Sigmoid colon (tissue), 7 donors: ENCODE results near the gene NR2C1. TPM values are rescaled to one million over a fixed set of nuclear protein-coding genes. Genes with fewer than 3 reads are reported as not detected.
"Not testable (repeated sequence)": the region's sequence is repeated elsewhere in the genome, so short reads cannot be mapped to it uniquely, and the experiment has no call there.

Source experiments
- DNase-seq: peaks from one replicate; pipeline ENCODE4 v3.0.0-alpha.2; 2019
- H3K27ac ChIP-seq, 4 donors: fragments of 200-600 bp; sonication (generic); one replicate each; pipeline ENCODE4 v1.5.1; 2016 to 2019; ENCODE audit warnings: mild to moderate bottlenecking in 1 of 4
- H3K27me3 ChIP-seq, 3 donors: fragments of 200-600 bp; sonication (generic); one replicate each; pipeline ENCODE4 v1.5.1; 2019; ENCODE audit warnings: mild to moderate bottlenecking in 1 of 3
- H3K36me3 ChIP-seq, 4 donors: fragments of 200-600 bp; sonication (generic); one replicate each; pipeline ENCODE4 v1.5.1; 2016 to 2019
- H3K4me1 ChIP-seq, 4 donors: fragments of 200-600 bp; sonication (generic); one replicate each; pipeline ENCODE4 v1.5.1; 2017 to 2019
- H3K4me3 ChIP-seq, 4 donors: fragments of 200-600 bp; sonication (generic); one replicate each; pipeline ENCODE4 v1.5.1; 2017 to 2019; ENCODE audit warnings: mild to moderate bottlenecking in 2 of 4, moderate library complexity in 1 of 4
- H3K9me3 ChIP-seq, 4 donors: fragments of 200-600 bp in 3 of 4; sonication (generic) in 3 of 4; one replicate each; pipeline versions ENCODE4 v1.5.1 to v1.6.1; 2013 to 2019
- EP300 ChIP-seq, 4 donors: sonication (generic); formaldehyde crosslinking; IDR thresholded peaks; one replicate each; pipeline ENCODE4 v1.6.1; 2017; ENCODE audit warnings: antibody characterized with exemption in 4 of 4
- POLR2A ChIP-seq, 2 donors: fragments of 450-650 bp; IDR thresholded peaks; one replicate each; pipeline ENCODE4 v1.6.1; 2016; ENCODE audit warnings: antibody characterized with exemption in 2 of 2, mild to moderate bottlenecking in 2 of 2, moderate library complexity in 2 of 2
- POLR2AphosphoS5 ChIP-seq, 4 donors: sonication (generic); formaldehyde crosslinking; IDR thresholded peaks; one replicate each; pipeline ENCODE4 v1.6.1; 2017; ENCODE audit warnings: antibody characterized with exemption in 4 of 4
- WGBS, 2 donors: extraction: QIAGEN DNeasy Blood & Tissue Kit; methylation state at CpG; one replicate each; pipeline ENCODE4 v1.1.7; 2013; 5-methylcytosine and 5-hydroxymethylcytosine counted together
- intact Hi-C: fragments of 100-400 bp; cut with DNase I; formaldehyde crosslinking; loops from one replicate; pipeline ENCODE4 v1.15.1; 2023
- polyA plus RNA-seq, 3 donors: library from polyadenylated mRNA; stranded (reverse); fragments of 200-250 nt; gene quantifications; one replicate each; pipeline ENCODE4 v1.2.3, GENCODE V29; 2013
- total RNA-seq, 4 donors: library from RNA; depleted of rRNA; stranded (reverse); fragments of >200 nt; gene quantifications; one replicate each; pipeline ENCODE4 v1.1.0, GENCODE V29; 2016
- TF ChIP-seq, protein P1 (sequence below), 4 experiments: fragments of 450-650 bp in 3 of 4; fragments of 200-600 bp in 1 of 4; IDR thresholded peaks; one replicate each; pipeline ENCODE4 v1.5.1; 2016 to 2019; ENCODE audit warnings: antibody characterized with exemption in 4 of 4, mild to moderate bottlenecking in 3 of 4, moderate library complexity in 2 of 4
- donor health status: healthy with polysubstance abuse.
- donor health status: Bipolar disorder and iron deficiency.
- donor health status: healthy.

Gene NR2C1
- total and polyA plus RNA-seq, 7 donors: 7.8 to 78.1 (median 28.8) TPM

DNA sequence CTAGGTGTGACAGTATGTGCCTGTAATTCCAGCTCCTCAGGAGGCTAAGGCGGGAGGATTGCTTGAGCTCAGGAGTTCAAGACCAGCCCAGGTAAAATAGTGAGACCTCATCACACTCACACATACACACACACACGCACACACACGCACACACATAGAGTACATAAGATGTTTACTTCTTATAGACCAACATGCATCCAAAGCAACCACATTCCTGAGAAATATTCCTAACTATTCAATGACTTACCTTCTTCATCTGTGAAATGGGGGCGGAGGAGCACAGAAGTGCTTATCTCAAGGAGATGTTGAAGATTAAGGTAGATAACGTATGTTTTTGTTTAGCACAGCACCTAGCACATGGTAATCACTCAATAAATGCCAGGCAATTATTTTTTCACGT lies 76.4 kb downstream of the NR2C1 start:
- Histone ChIP-seq H3K27me3 (no peaks in the 10 kb centered on the region), H3K9me3 (no peaks in the 10 kb centered on the region), H3K27ac (no peak overlapping the region), H3K4me1 (peaks cover 0 to 19% (median 3%) of the 10 kb centered on the region in 4 donors), H3K4me3 (no peak overlapping the region), H3K36me3 (peaks cover 0 to 34% (median 7%) of the 10 kb centered on the region in 4 donors)
- DNase-seq: no peak
- intact Hi-C loops: no loop called here
- WGBS, 2 donors: 92 to 96% methylated on average over 6 of the region's 6 CpGs
- TF ChIP-seq, protein P1, sequence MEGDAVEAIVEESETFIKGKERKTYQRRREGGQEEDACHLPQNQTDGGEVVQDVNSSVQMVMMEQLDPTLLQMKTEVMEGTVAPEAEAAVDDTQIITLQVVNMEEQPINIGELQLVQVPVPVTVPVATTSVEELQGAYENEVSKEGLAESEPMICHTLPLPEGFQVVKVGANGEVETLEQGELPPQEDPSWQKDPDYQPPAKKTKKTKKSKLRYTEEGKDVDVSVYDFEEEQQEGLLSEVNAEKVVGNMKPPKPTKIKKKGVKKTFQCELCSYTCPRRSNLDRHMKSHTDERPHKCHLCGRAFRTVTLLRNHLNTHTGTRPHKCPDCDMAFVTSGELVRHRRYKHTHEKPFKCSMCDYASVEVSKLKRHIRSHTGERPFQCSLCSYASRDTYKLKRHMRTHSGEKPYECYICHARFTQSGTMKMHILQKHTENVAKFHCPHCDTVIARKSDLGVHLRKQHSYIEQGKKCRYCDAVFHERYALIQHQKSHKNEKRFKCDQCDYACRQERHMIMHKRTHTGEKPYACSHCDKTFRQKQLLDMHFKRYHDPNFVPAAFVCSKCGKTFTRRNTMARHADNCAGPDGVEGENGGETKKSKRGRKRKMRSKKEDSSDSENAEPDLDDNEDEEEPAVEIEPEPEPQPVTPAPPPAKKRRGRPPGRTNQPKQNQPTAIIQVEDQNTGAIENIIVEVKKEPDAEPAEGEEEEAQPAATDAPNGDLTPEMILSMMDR (IDR thresholded peaks at IDR 0.05): no peak
- no peak for TF ChIP-seq POLR2AphosphoS5 (IDR thresholded peaks at IDR 0.05)
- TF ChIP-seq EP300 (IDR thresholded peaks at IDR 0.05): no peak
- no peak for TF ChIP-seq POLR2A (IDR thresholded peaks at IDR 0.05)

DNA sequence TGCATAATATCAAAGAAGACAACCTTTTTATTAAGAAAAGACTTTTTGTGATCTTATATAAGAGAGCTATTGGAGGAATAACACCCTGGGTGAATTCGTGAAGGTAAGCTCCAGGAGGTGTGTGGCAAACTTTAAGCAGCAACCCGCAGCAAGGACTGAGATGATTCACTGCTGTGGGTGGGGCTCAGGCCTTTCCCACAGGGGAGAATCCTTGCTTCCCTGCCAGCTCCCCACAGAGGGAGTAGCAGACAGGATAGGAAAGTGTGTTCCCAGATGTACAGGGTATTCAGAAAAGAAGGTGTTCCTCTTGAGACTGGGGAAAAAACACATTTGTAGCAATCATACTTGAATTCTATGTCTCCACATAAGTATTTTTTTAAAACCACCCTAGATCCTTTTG lies 79.1 kb downstream of the NR2C1 start:
- H3K4me3 ChIP-seq: no peak overlapping the region
- no peaks in the 10 kb centered on the region for H3K9me3 ChIP-seq
- no peaks in the 10 kb centered on the region for H3K27me3 ChIP-seq
- WGBS, 2 donors: 85 to 86% methylated on average over 2 of the region's 2 CpGs
- peaks cover 0 to 33% (median 7%) of the 10 kb centered on the region in 4 donors for H3K36me3 ChIP-seq
- no peak for TF ChIP-seq POLR2A (IDR thresholded peaks at IDR 0.05)
- no peak for TF ChIP-seq POLR2AphosphoS5 (IDR thresholded peaks at IDR 0.05)
- TF ChIP-seq EP300 (IDR thresholded peaks at IDR 0.05): no peak
- TF ChIP-seq, protein P1 (IDR thresholded peaks at IDR 0.05): no peak
- no peak overlapping the region for H3K27ac ChIP-seq
- H3K4me1 ChIP-seq: no peaks in the 10 kb centered on the region
- intact Hi-C loops: no loop called here
- DNase-seq: no peak

DNA sequence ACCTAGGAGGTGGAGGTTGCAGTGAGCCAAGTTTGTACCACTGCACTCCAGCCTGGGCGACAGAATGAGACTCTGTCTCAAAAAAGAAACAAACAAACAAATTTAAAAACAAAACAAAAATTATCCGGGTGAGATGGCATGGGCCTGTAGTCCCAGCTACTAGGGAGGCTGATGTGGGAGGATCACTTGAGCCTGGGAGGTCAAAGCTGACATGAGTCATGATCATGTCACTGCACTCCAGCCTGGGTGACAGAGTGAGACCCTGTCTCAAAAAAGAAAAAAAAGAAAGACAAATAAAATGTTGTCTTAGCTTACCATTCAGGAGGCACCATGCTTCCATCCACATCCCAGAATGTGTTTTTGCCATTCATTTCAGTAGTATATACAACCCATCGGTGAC lies 79.6 kb downstream of the NR2C1 start:
- H3K4me3 ChIP-seq, H3K9me3 ChIP-seq, H3K27ac ChIP-seq, H3K4me1 ChIP-seq, H3K27me3 ChIP-seq, intact Hi-C loops, DNase-seq: not testable (repeated sequence)
- H3K36me3 ChIP-seq: peaks cover 0 to 33% (median 7%) of the 10 kb centered on the region in 4 donors
- WGBS, 2 donors: 64 to 81% methylated on average over 3 of the region's 3 CpGs

- no peaks in the 10 kb centered on the region for H3K9me3 ChIP-seq
- peaks cover 0 to 33% (median 3%) of the 10 kb centered on the region in 4 donors for H3K36me3 ChIP-seq
- no peak overlapping the region for H3K27ac ChIP-seq
- no peaks in the 10 kb centered on the region for H3K27me3 ChIP-seq
- 76 to 92% methylated on average over 3 of the region's 3 CpGs for WGBS, 2 donors
- no peak overlapping the region for H3K4me3 ChIP-seq
- H3K4me1 ChIP-seq: no peaks in the 10 kb centered on the region
- TF ChIP-seq, protein P1 (IDR thresholded peaks at IDR 0.05): no peak
- TF ChIP-seq EP300 (IDR thresholded peaks at IDR 0.05): no peak
- no peak for TF ChIP-seq POLR2A (IDR thresholded peaks at IDR 0.05)
- TF ChIP-seq POLR2AphosphoS5 (IDR thresholded peaks at IDR 0.05): no peak
- DNase-seq: no peak
- intact Hi-C loops: no loop called here
Measured at GRCh38 chr12:94990222-94990621, 83.2 kb downstream of the NR2C1 start.

- no peak overlapping the region for H3K27ac ChIP-seq
- no peaks in the 10 kb centered on the region for H3K27me3 ChIP-seq
- DNase-seq: no peak
- peaks cover 0 to 21% (median 2%) of the 10 kb centered on the region in 4 donors for H3K36me3 ChIP-seq
- intact Hi-C loops: no loop called here
- TF ChIP-seq POLR2A (IDR thresholded peaks at IDR 0.05) (no peak), POLR2AphosphoS5 (IDR thresholded peaks at IDR 0.05) (no peak), EP300 (IDR thresholded peaks at IDR 0.05) (no peak)
- TF ChIP-seq, protein P1 (IDR thresholded peaks at IDR 0.05): no peak
- no peaks in the 10 kb centered on the region for H3K9me3 ChIP-seq
- H3K4me3 ChIP-seq: no peak overlapping the region
- H3K4me1 ChIP-seq: no peaks in the 10 kb centered on the region
- 54 to 76% methylated on average over 6 of the region's 6 CpGs for WGBS, 2 donors
Measured at GRCh38 chr12:94988471-94988870, 84.9 kb downstream of the NR2C1 start.
